H9 (cell line): Measurements from ENCODE around the gene SEMA6A. TPM values are rescaled to one million over a fixed set of nuclear protein-coding genes. Genes with fewer than 3 reads are reported as not detected.

Experiments
- DNase-seq: peaks from one replicate; pipeline ENCODE4 v3.0.0-alpha.2; 2017
- H2AFZ ChIP-seq: one replicate; pipeline ENCODE4 v1.6.1; 2013; ENCODE audit warnings: mild to moderate bottlenecking, low read length, control low read depth, moderate library complexity
- H2AK5ac ChIP-seq: 2 replicates; pipeline ENCODE4 v1.6.1; 2013; ENCODE audit warnings: low read length, control low read depth, mixed read lengths; ENCODE audit not compliant: insufficient read length
- H2BK120ac ChIP-seq: one replicate; pipeline ENCODE4 v1.6.1; 2013; ENCODE audit warnings: low read depth, mild to moderate bottlenecking, low read length, control low read depth, inconsistent platforms; ENCODE audit not compliant: poor library complexity, severe bottlenecking
- H2BK12ac ChIP-seq: 2 replicates; pipeline ENCODE4 v1.6.1; 2013; ENCODE audit warnings: low read length, control low read depth, mixed read lengths, low read depth; ENCODE audit not compliant: insufficient read length
- H2BK15ac ChIP-seq: 2 replicates; pipeline ENCODE4 v1.6.1; 2013; ENCODE audit warnings: low read depth, low read length, control low read depth
- H2BK20ac ChIP-seq: one replicate; pipeline ENCODE4 v1.6.1; 2013; ENCODE audit warnings: low read depth, mild to moderate bottlenecking, low read length, control low read depth, inconsistent platforms; ENCODE audit not compliant: poor library complexity, severe bottlenecking
- H2BK5ac ChIP-seq: 2 replicates; pipeline ENCODE4 v1.6.1; 2013; ENCODE audit warnings: low read length, control low read depth, mixed read lengths; ENCODE audit not compliant: insufficient read length
- H3K14ac ChIP-seq: 2 replicates; pipeline ENCODE4 v1.6.1; 2013; ENCODE audit warnings: low read length, control low read depth; ENCODE audit not compliant: insufficient read depth
- H3K18ac ChIP-seq: 2 replicates; pipeline ENCODE4 v1.6.1; 2013; ENCODE audit warnings: low read depth, mild to moderate bottlenecking, mixed read lengths, low read length, control low read depth; ENCODE audit not compliant: insufficient read length
- H3K23ac ChIP-seq: 2 replicates; pipeline ENCODE4 v1.6.1; 2013; ENCODE audit warnings: low read length, control low read depth, mixed read lengths, low read depth; ENCODE audit not compliant: insufficient read length
- H3K23me2 ChIP-seq: 2 replicates; pipeline ENCODE4 v1.6.1; 2013; ENCODE audit warnings: low read depth, mild to moderate bottlenecking, mixed read lengths, low read length, control low read depth; ENCODE audit not compliant: insufficient read length, poor library complexity, severe bottlenecking
- H3K27ac ChIP-seq: 2 replicates; pipeline ENCODE4 v1.5.1; 2013; ENCODE audit warnings: low read length, control low read depth, mixed read lengths, low read depth; ENCODE audit not compliant: insufficient read length
- H3K27me3 ChIP-seq: 2 replicates; pipeline ENCODE4 v1.6.1; 2013; ENCODE audit warnings: low read length, control low read depth, inconsistent platforms; ENCODE audit not compliant: insufficient read depth
- H3K4ac ChIP-seq: 2 replicates; pipeline ENCODE4 v1.6.1; 2013; ENCODE audit warnings: low read depth, mild to moderate bottlenecking, control low read depth, inconsistent platforms, low read length, moderate library complexity
- H3K4me1 ChIP-seq: 2 replicates; pipeline ENCODE4 v1.6.1; 2013; ENCODE audit warnings: low read length, control low read depth, inconsistent platforms; ENCODE audit not compliant: insufficient read depth
- H3K4me2 ChIP-seq: 2 replicates; pipeline ENCODE4 v1.6.1; 2013; ENCODE audit warnings: low read length, control low read depth, mixed read lengths; ENCODE audit not compliant: insufficient read length, insufficient read depth
- H3K56ac ChIP-seq: 2 replicates; pipeline ENCODE4 v1.6.1; 2013; ENCODE audit warnings: low read depth, mild to moderate bottlenecking, mixed read lengths, low read length, control low read depth; ENCODE audit not compliant: insufficient read length
- H3K79me1 ChIP-seq: 2 replicates; pipeline ENCODE4 v1.6.1; 2013; ENCODE audit warnings: low read depth, mild to moderate bottlenecking, moderate library complexity, low read length, control low read depth, inconsistent platforms; ENCODE audit not compliant: insufficient read depth, poor library complexity, severe bottlenecking
- H3K79me2 ChIP-seq: 2 replicates; pipeline ENCODE4 v1.6.1; 2013; ENCODE audit warnings: low read length, control low read depth, inconsistent platforms; ENCODE audit not compliant: insufficient read depth
- H3K9ac ChIP-seq: 2 replicates; pipeline ENCODE4 v1.6.1; 2013; ENCODE audit warnings: low read length, control low read depth, mixed read lengths; ENCODE audit not compliant: insufficient read length; ENCODE audit errors: extremely low read depth
- H3K9me3 ChIP-seq: one replicate; pipeline ENCODE4 v1.6.1; 2013; ENCODE audit warnings: low read depth, low read length, inconsistent platforms; ENCODE audit not compliant: control insufficient read depth
- H3T11ph ChIP-seq: one replicate; pipeline ENCODE4 v1.6.1; 2013; ENCODE audit warnings: mild to moderate bottlenecking, low read length, control low read depth, inconsistent platforms
- H4K20me1 ChIP-seq: one replicate; pipeline ENCODE4 v1.6.1; 2013; ENCODE audit not compliant: control insufficient read depth, insufficient read length, insufficient read depth
- H4K5ac ChIP-seq: 2 replicates; pipeline ENCODE4 v1.6.1; 2013; ENCODE audit warnings: low read depth, mild to moderate bottlenecking, mixed read lengths, low read length, control low read depth; ENCODE audit not compliant: insufficient read length
- H4K8ac ChIP-seq: replicated peaks from 2 replicates; pipeline ENCODE4 v1.6.1; 2013; ENCODE audit warnings: low read length, control low read depth, mixed read lengths, low read depth; ENCODE audit not compliant: insufficient read length
- H4K91ac ChIP-seq: 2 replicates; pipeline ENCODE4 v1.6.1; 2013; ENCODE audit warnings: low read depth, mild to moderate bottlenecking, moderate library complexity, mixed read lengths, low read length, control low read depth; ENCODE audit not compliant: insufficient read length
- H3K27ac Mint-ChIP-seq, 3 experiments: 2 replicates in 2 of 3; 3 replicates in 1 of 3; pipeline ENCODE4 v1.8.0; 2020 to 2021; ENCODE audit warnings: mixed read lengths in 3 of 3, mild to moderate bottlenecking in 1 of 3, moderate library complexity in 1 of 3
- H3K27me3 Mint-ChIP-seq: 2 replicates; pipeline ENCODE4 v1.8.0; 2021; ENCODE audit warnings: low read depth, mild to moderate bottlenecking, moderate library complexity, mixed read lengths
- H3K36me3 Mint-ChIP-seq, 3 experiments: 2 replicates in 2 of 3; 3 replicates in 1 of 3; pipeline ENCODE4 v1.8.0; 2020 to 2021; ENCODE audit warnings: low read depth in 3 of 3, mixed read lengths in 3 of 3; ENCODE audit not compliant: insufficient read depth in 1 of 3
- H3K4me1 Mint-ChIP-seq, 2 experiments: 2 replicates each; pipeline ENCODE4 v1.8.0; 2020; ENCODE audit warnings: mixed read lengths in 2 of 2
- H3K4me3 Mint-ChIP-seq, 2 experiments: 2 replicates in 1 of 2; 3 replicates in 1 of 2; pipeline ENCODE4 v1.8.0; 2020 to 2021; ENCODE audit warnings: mild to moderate bottlenecking in 2 of 2, mixed read lengths in 2 of 2, moderate library complexity in 1 of 2
- H3K9me3 Mint-ChIP-seq, 2 experiments: 2 replicates in 1 of 2; 3 replicates in 1 of 2; pipeline ENCODE4 v1.8.0; 2020; ENCODE audit warnings: mild to moderate bottlenecking in 2 of 2, mixed read lengths in 2 of 2, moderate library complexity in 1 of 2
- CTCF ChIP-seq: fragments of 200-600 bp; sonication (generic); conservative IDR thresholded peaks from 3 replicates; pipeline ENCODE4 v1.8.0; 2021; ENCODE audit warnings: antibody characterized with exemption, mild to moderate bottlenecking
- total RNA-seq: library from RNA; stranded (reverse); gene quantifications from 2 replicates; pipeline ENCODE4 v1.2.1, GENCODE V29; 2021

Gene SEMA6A
- total RNA-seq, 1 experiment from 2014 or later = 354 TPM

- Histone ChIP-seq H3K4me1 (0 out of 2 replicates have a peak, but pooled peaks cover 2% of the 10 kb centered on the region), H3K14ac (no peak overlapping the region), H3K23me2 (no peaks in the 10 kb centered on the region), H4K8ac (no peak overlapping the region), H3K9me3 (no peaks in the 10 kb centered on the region), H3K23ac (no peak overlapping the region), H2BK20ac (no peak overlapping the region), H2BK15ac (no peak overlapping the region), H3K56ac (no peak overlapping the region), H3K4me2 (no peak overlapping the region), H4K91ac (no peak overlapping the region), H3K79me1 (no peaks in the 10 kb centered on the region), H2BK5ac (no peak overlapping the region), H2AK5ac (no peak overlapping the region), H4K20me1 (no peaks in the 10 kb centered on the region), H3T11ph (no peak overlapping the region), H3K79me2 (no peaks in the 10 kb centered on the region), H4K5ac (no peak overlapping the region), H2BK120ac (no peak overlapping the region), H2AFZ (no peak overlapping the region), H3K27me3 (no peaks in the 10 kb centered on the region), H3K4ac (no peak overlapping the region), H3K9ac (no peak overlapping the region), H3K18ac (no peak overlapping the region), H2BK12ac (no peak overlapping the region), H3K27ac (no peak overlapping the region)
- H3K4me3 Mint-ChIP-seq = no peak overlapping the region
- no peaks in the 10 kb centered on the region for H3K27me3 Mint-ChIP-seq
- no peaks in the 10 kb centered on the region for H3K36me3 Mint-ChIP-seq
- TF ChIP-seq CTCF = no peak
- H3K27ac Mint-ChIP-seq = no peak overlapping the region
- peaks cover 0 to 7% of the 10 kb centered on the region in 2 experiments; a peak in 2 of 4 replicates for H3K4me1 Mint-ChIP-seq
- DNase-seq = no peak
- no peaks in the 10 kb centered on the region for H3K9me3 Mint-ChIP-seq
Measured at GRCh38 chr5:116423141-116423540, 151.5 kb downstream of the SEMA6A start.
